Peyer's patch (tissue), 4 donors: ENCODE results near the gene FOXP2. TPM values are rescaled to one million over a fixed set of nuclear protein-coding genes. Genes with fewer than 3 reads are reported as not detected.

Experiments
- DNase-seq, 3 donors: peaks; one replicate each; pipeline ENCODE4 v3.0.0-alpha.2; 2017 to 2019
- H3K27ac ChIP-seq, 4 donors: fragments of 200-600 bp; sonication (generic); one replicate each; pipeline ENCODE4 v1.5.1; 2016 to 2019
- H3K27me3 ChIP-seq, 2 donors: fragments of 200-600 bp; sonication (generic); one replicate each; pipeline ENCODE4 v1.5.1; 2019
- H3K36me3 ChIP-seq, 3 donors: fragments of 200-600 bp; sonication (generic); one replicate each; pipeline ENCODE4 v1.5.1; 2016 to 2019
- H3K4me1 ChIP-seq, 4 donors: fragments of 200-600 bp; sonication (generic); one replicate each; pipeline ENCODE4 v1.5.1; 2016 to 2019
- H3K4me3 ChIP-seq, 4 donors: fragments of 200-600 bp; sonication (generic); 1 replicate in 3 of 4; 2 replicates in 1 of 4; pipeline ENCODE4 v1.5.1; 2016 to 2019; ENCODE audit warnings: mild to moderate bottlenecking in 1 of 4
- H3K9me3 ChIP-seq, 4 donors: fragments of 200-600 bp; sonication (generic); one replicate each; pipeline ENCODE4 v1.5.1; 2016 to 2019; ENCODE audit warnings: mild to moderate bottlenecking in 1 of 4
- CTCF ChIP-seq, 6 experiments: fragments of 450-650 bp in 4 of 6; fragments of 200-600 bp in 2 of 6; sonication (generic) in 1 of 6; IDR thresholded peaks; one replicate each; pipeline ENCODE4 v1.5.1; 2017 to 2019; ENCODE audit warnings: antibody characterized with exemption in 6 of 6, mild to moderate bottlenecking in 3 of 6, moderate library complexity in 1 of 6
- POLR2A ChIP-seq, 2 donors: fragments of 450-650 bp; IDR thresholded peaks; one replicate each; pipeline ENCODE4 v1.5.1; 2017; ENCODE audit warnings: antibody characterized with exemption in 2 of 2, mild to moderate bottlenecking in 2 of 2, moderate library complexity in 2 of 2
- total RNA-seq, 4 donors: library from RNA; depleted of rRNA; stranded (reverse); fragments of >200 nt; gene quantifications; one replicate each; pipeline ENCODE4 v1.1.0, GENCODE V29; 2016

FOXP2 gene
- total RNA-seq, 4 donors from 2014 or later, result 10.5 to 46.2 (median 31.3) TPM

GRCh38 chr7:114519240-114519639 lies 104.6 kb downstream of the FOXP2 start:
- Histone ChIP-seq H3K9me3 (no peaks in the 10 kb centered on the region), H3K36me3 (no peaks in the 10 kb centered on the region), H3K27me3 (no peaks in the 10 kb centered on the region), H3K4me1 (no peaks in the 10 kb centered on the region), H3K4me3 (no peak overlapping the region), H3K27ac (no peak overlapping the region)
- no peak for TF ChIP-seq CTCF (IDR thresholded peaks at IDR 0.05)
- no peak for DNase-seq

- no peak overlapping the region for H3K4me3 ChIP-seq
- TF ChIP-seq POLR2A (IDR thresholded peaks at IDR 0.05) (no peak), CTCF (IDR thresholded peaks at IDR 0.05) (no peak)
- DNase-seq, result no peak
- no peaks in the 10 kb centered on the region for H3K4me1 ChIP-seq
- no peaks in the 10 kb centered on the region for H3K9me3 ChIP-seq
- no peaks in the 10 kb centered on the region for H3K36me3 ChIP-seq
- no peak overlapping the region for H3K27ac ChIP-seq
- no peaks in the 10 kb centered on the region for H3K27me3 ChIP-seq
Observed at GRCh38 chr7:114522081-114522480, 107.5 kb downstream of the FOXP2 start.

GRCh38 chr7:114527589-114527988 lies 113.0 kb downstream of the FOXP2 start:
- no peak for TF ChIP-seq POLR2A (IDR thresholded peaks at IDR 0.05)
- TF ChIP-seq CTCF (IDR thresholded peaks at IDR 0.05), result no peak
- Histone ChIP-seq H3K27ac (no peak overlapping the region), H3K9me3 (no peaks in the 10 kb centered on the region), H3K36me3 (no peaks in the 10 kb centered on the region), H3K4me3 (no peak overlapping the region), H3K4me1 (no peaks in the 10 kb centered on the region), H3K27me3 (no peaks in the 10 kb centered on the region)
- no peak for DNase-seq

- TF ChIP-seq POLR2A (IDR thresholded peaks at IDR 0.05) (no peak), CTCF (IDR thresholded peaks at IDR 0.05) (no peak)
- H3K36me3 ChIP-seq, result no peaks in the 10 kb centered on the region
- no peaks in the 10 kb centered on the region for H3K9me3 ChIP-seq
- no peak overlapping the region for H3K27ac ChIP-seq
- H3K4me1 ChIP-seq, result no peaks in the 10 kb centered on the region
- no peak overlapping the region for H3K4me3 ChIP-seq
- H3K27me3 ChIP-seq, result no peaks in the 10 kb centered on the region
- no peak for DNase-seq
Observed at GRCh38 chr7:114530057-114530611, 115.5 kb downstream of the FOXP2 start.

GRCh38 chr7:114531326-114531725 lies 116.7 kb downstream of the FOXP2 start:
- no peaks in the 10 kb centered on the region for H3K9me3 ChIP-seq
- H3K27ac ChIP-seq, result no peak overlapping the region
- no peaks in the 10 kb centered on the region for H3K27me3 ChIP-seq
- TF ChIP-seq POLR2A (IDR thresholded peaks at IDR 0.05) (no peak), CTCF (IDR thresholded peaks at IDR 0.05) (no peak)
- H3K36me3 ChIP-seq, result no peaks in the 10 kb centered on the region
- DNase-seq, result no peak
- H3K4me3 ChIP-seq, result no peak overlapping the region
- H3K4me1 ChIP-seq, result no peaks in the 10 kb centered on the region

- DNase-seq, result no peak
Observed at GRCh38 chr7:114533131-114533530, 118.5 kb downstream of the FOXP2 start.

More at GRCh38 chr7:114533131-114533530, 118.5 kb downstream of the FOXP2 start:
- H3K36me3 ChIP-seq, result no peaks in the 10 kb centered on the region
- H3K27ac ChIP-seq, result no peak overlapping the region
- TF ChIP-seq POLR2A (IDR thresholded peaks at IDR 0.05) (no peak), CTCF (IDR thresholded peaks at IDR 0.05) (no peak)
- H3K27me3 ChIP-seq, result no peaks in the 10 kb centered on the region
- H3K9me3 ChIP-seq, result no peaks in the 10 kb centered on the region
- H3K4me1 ChIP-seq, result no peaks in the 10 kb centered on the region
- no peak overlapping the region for H3K4me3 ChIP-seq
